Mesenchymal stem cell (in vitro differentiated cells and primary cell): ENCODE measurements around the gene HSP90AB1.

Experiments used
- DNase-seq: peaks from one replicate; pipeline ENCODE4 v3.0.0-alpha.2; 2013
- H2AFZ ChIP-seq: one replicate; pipeline ENCODE4 v1.6.1; 2013; ENCODE audit warnings: low read depth, mild to moderate bottlenecking, control low read depth, inconsistent platforms, low read length, moderate library complexity
- H2AK5ac ChIP-seq: 2 replicates; pipeline ENCODE4 v1.6.1; 2013; ENCODE audit warnings: low read length, moderate library complexity, mild to moderate bottlenecking, inconsistent platforms; ENCODE audit not compliant: severe bottlenecking
- H2BK120ac ChIP-seq: one replicate; pipeline ENCODE4 v1.6.1; 2013; ENCODE audit warnings: low read depth, mild to moderate bottlenecking, inconsistent platforms, low read length, moderate library complexity
- H2BK12ac ChIP-seq, 2 experiments: one replicate each; pipeline ENCODE4 v1.6.1; 2013; ENCODE audit warnings: inconsistent platforms in 2 of 2, low read length in 2 of 2, mild to moderate bottlenecking in 2 of 2, moderate library complexity in 2 of 2, control low read depth in 1 of 2
- H2BK15ac ChIP-seq: one replicate; pipeline ENCODE4 v1.6.1; 2013; ENCODE audit warnings: mild to moderate bottlenecking, low read depth, inconsistent platforms; ENCODE audit not compliant: poor library complexity, severe bottlenecking
- H2BK5ac ChIP-seq: 2 replicates; pipeline ENCODE4 v1.6.1; 2013; ENCODE audit warnings: low read depth, mild to moderate bottlenecking, low read length, control low read depth, inconsistent platforms; ENCODE audit not compliant: poor library complexity, severe bottlenecking
- H3K14ac ChIP-seq, 2 experiments: one replicate each; pipeline ENCODE4 v1.6.1; 2013; ENCODE audit warnings: inconsistent platforms in 2 of 2, low read length in 2 of 2, control low read depth in 1 of 2, mild to moderate bottlenecking in 1 of 2, moderate library complexity in 1 of 2
- H3K18ac ChIP-seq, 2 experiments: one replicate each; pipeline ENCODE4 v1.6.1; 2013; ENCODE audit warnings: inconsistent platforms in 2 of 2, low read length in 2 of 2, control low read depth in 1 of 2, low read depth in 1 of 2, mild to moderate bottlenecking in 1 of 2
- H3K23ac ChIP-seq, 2 experiments: one replicate each; pipeline ENCODE4 v1.6.1; 2013; ENCODE audit warnings: inconsistent platforms in 2 of 2, low read length in 2 of 2, mild to moderate bottlenecking in 2 of 2, moderate library complexity in 2 of 2, control low read depth in 1 of 2
- H3K27ac ChIP-seq: 2 replicates; pipeline ENCODE4 v1.5.1; 2013; ENCODE audit warnings: mild to moderate bottlenecking, moderate library complexity, low read length, control low read depth, inconsistent platforms; ENCODE audit not compliant: poor library complexity, severe bottlenecking
- H3K27me3 ChIP-seq, 2 experiments: 2 replicates each; pipeline versions ENCODE4 v1.6.1 to v1.7.0; 2013; ENCODE audit warnings: low read length in 2 of 2, mild to moderate bottlenecking in 2 of 2, moderate library complexity in 2 of 2, control low read depth in 1 of 2, inconsistent platforms in 1 of 2; ENCODE audit not compliant: control insufficient read depth in 1 of 2, insufficient read depth in 1 of 2
- H3K36me3 ChIP-seq, 2 experiments: 2 replicates each; pipeline versions ENCODE4 v1.6.1 to v1.7.0; 2013; ENCODE audit warnings: low read length in 2 of 2, control low read depth in 1 of 2, inconsistent platforms in 1 of 2, low read depth in 1 of 2, mild to moderate bottlenecking in 1 of 2; ENCODE audit not compliant: insufficient read depth in 2 of 2, control insufficient read depth in 1 of 2
- H3K4ac ChIP-seq, 2 experiments: one replicate each; pipeline ENCODE4 v1.6.1; 2013; ENCODE audit warnings: inconsistent platforms in 2 of 2, low read length in 2 of 2, mild to moderate bottlenecking in 2 of 2, moderate library complexity in 2 of 2, control low read depth in 1 of 2, low read depth in 1 of 2
- H3K4me1 ChIP-seq: 2 replicates; pipeline ENCODE4 v1.6.1; 2013; ENCODE audit warnings: low read depth, low read length, control low read depth; ENCODE audit not compliant: control insufficient read depth, insufficient read depth
- H3K4me2 ChIP-seq: 2 replicates; pipeline ENCODE4 v1.6.1; 2013; ENCODE audit warnings: low read length, mild to moderate bottlenecking, inconsistent platforms; ENCODE audit not compliant: poor library complexity, severe bottlenecking
- H3K4me3 ChIP-seq, 2 experiments: 2 replicates each; pipeline versions ENCODE4 v1.5.1 to v1.7.0; 2013; ENCODE audit warnings: low read length in 2 of 2, mild to moderate bottlenecking in 2 of 2, control low read depth in 1 of 2, low read depth in 1 of 2; ENCODE audit not compliant: insufficient read depth in 1 of 2
- H3K79me1 ChIP-seq: replicated peaks from 2 replicates; pipeline ENCODE4 v1.6.1; 2013; ENCODE audit warnings: mild to moderate bottlenecking, control low read depth, low read length, inconsistent platforms; ENCODE audit not compliant: poor library complexity, severe bottlenecking
- H3K9ac ChIP-seq: 2 replicates; pipeline ENCODE4 v1.7.0; 2013; ENCODE audit warnings: mild to moderate bottlenecking, low read length, moderate library complexity
- H3K9me3 ChIP-seq: 2 replicates; pipeline ENCODE4 v1.7.0; 2013; ENCODE audit warnings: mild to moderate bottlenecking, low read length; ENCODE audit not compliant: control insufficient read depth
- H4K8ac ChIP-seq: one replicate; pipeline ENCODE4 v1.6.1; 2013; ENCODE audit warnings: inconsistent platforms, mild to moderate bottlenecking, low read length, moderate library complexity
- H4K91ac ChIP-seq: one replicate; pipeline ENCODE4 v1.6.1; 2013; ENCODE audit warnings: mild to moderate bottlenecking, low read length, inconsistent platforms
- WGBS: methylation state at CpG from one replicate; pipeline ENCODE4 v1.1.7; 2013; ENCODE audit warnings: mixed read lengths; 5-methylcytosine and 5-hydroxymethylcytosine counted together

The HSP90AB1 gene

DNA sequence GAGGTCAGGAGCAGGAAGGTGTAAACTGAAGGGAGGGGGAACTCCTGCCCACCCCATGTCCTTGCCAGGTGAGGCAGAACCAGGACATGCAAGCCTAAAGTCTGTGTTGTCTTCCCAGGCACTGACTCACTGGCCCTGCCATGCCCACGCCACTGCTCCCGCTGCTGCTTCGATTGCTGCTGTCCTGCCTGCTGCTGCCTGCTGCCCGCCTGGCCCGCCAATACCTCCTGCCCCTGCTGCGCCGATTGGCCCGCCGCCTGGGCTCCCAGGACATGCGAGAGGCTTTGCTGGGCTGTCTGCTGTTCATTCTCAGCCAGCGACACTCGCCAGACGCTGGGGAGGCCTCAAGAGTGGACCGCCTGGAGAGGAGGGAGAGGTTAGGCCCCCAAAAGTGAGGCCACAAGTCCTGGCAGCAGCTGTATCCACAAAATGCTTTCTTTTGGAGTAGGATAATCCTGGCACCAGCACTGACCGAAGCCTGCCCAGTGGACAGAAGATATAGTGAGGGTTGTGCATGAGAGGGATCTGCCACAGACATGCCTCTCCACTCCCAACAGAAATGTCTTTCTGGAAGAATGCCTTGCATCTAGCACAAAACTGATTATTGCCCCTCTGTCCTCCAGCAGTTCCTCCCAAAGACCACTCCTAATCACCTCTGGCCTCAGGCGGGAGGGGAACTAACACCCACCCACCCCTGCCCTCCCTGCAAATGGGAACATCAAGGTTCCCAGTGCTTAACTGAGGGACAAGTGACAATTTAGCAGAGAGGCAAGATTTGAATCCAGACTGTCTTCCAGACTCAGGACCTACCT, 29.4 kb upstream of the HSP90AB1 start:
- Histone ChIP-seq H3K18ac (peak overlapping the region; percentile 11 to 82), H2BK5ac (no peak overlapping the region), H3K4me2 (no peak overlapping the region), H3K23ac (no peak overlapping the region), H3K14ac (peak overlapping the region in 1 of 2 experiments; percentile 41), H3K9me3 (no peaks in the 10 kb centered on the region), H4K91ac (peak overlapping the region; percentile 64), H3K79me1 (peaks cover 1% of the 10 kb centered on the region), H4K8ac (peak overlapping the region; percentile 66), H3K4me3 (no peak overlapping the region), H2AFZ (no peak overlapping the region), H3K4me1 (peaks cover 35% of the 10 kb centered on the region), H2AK5ac (peak overlapping the region; percentile 12), H3K4ac (peak overlapping the region in 1 of 2 experiments; percentile 32), H3K27ac (no peak overlapping the region), H2BK120ac (no peak overlapping the region), H2BK15ac (no peak overlapping the region), H2BK12ac (peak overlapping the region; percentile 49 to 66), H3K9ac (no peak overlapping the region), H3K36me3 (no peaks in the 10 kb centered on the region), H3K27me3 (peaks cover 0 to 3% of the 10 kb centered on the region in 2 experiments)
- no peak for DNase-seq
- WGBS: 73% methylated on average over 16 of the region's 16 CpGs

DNA sequence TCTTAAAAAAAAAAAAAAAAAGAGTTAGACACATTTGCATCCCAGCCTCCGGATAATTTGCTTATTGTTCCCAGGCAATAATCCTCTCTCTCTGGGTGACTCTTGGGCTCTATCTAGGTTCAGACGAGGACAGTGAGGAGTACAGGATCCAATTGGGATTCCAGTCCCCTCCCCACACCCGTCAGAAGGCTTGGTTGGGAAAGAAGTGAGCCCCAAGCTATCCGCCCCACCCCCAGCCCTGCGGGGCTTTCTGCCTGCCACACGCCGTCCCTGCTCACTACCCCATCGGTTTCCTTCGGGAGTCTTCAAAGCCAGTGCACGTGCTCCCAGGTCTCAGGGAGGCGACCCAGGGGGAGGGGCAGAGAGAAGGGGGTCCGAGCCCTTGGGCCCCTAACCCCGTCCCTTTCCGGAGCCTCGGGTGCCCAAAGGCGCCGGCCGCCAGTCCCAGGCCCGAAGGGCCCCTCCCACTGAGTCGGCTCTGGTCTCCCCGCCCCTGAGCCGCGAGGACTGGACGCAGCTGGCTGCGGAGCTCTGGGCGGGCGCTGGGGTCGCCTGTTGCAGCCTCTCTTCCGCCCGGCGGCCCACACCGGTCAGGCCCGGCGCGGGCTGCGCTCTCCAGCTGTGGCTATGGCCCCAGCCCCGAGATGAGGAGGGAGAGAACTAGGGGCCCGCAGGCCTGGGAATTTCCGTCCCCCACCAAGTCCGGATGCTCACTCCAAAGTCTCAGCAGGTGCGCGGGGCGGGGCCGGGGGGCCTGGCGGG, 27.7 kb upstream of the HSP90AB1 start:
- Histone ChIP-seq H3K4me3 (peak overlapping the region; percentile 62 to 73), H2AFZ (no peak overlapping the region), H3K36me3 (no peaks in the 10 kb centered on the region), H3K9me3 (no peaks in the 10 kb centered on the region), H3K4ac (peak overlapping the region in 1 of 2 experiments; percentile 49), H3K9ac (peak overlapping the region; percentile 79), H4K8ac (peak overlapping the region; percentile 79), H2AK5ac (no peak overlapping the region), H3K27ac (peak overlapping the region; percentile 84), H2BK5ac (peak overlapping the region; percentile 66), H3K14ac (no peak overlapping the region), H3K27me3 (peaks cover 0 to 3% of the 10 kb centered on the region in 2 experiments), H2BK120ac (peak overlapping the region; percentile 73), H4K91ac (no peak overlapping the region), H3K23ac (no peak overlapping the region), H2BK12ac (peak overlapping the region; percentile 15 to 88), H2BK15ac (peak overlapping the region; percentile 71), H3K18ac (peak overlapping the region; percentile 84 to 96), H3K79me1 (peaks cover 4% of the 10 kb centered on the region), H3K4me1 (peaks cover 46% of the 10 kb centered on the region), H3K4me2 (peak overlapping the region; percentile 96)
- WGBS: 2% methylated on average over 36 of the region's 45 CpGs
- DNase-seq: peak; percentile 87

- DNase-seq: no peak
- Histone ChIP-seq H2BK12ac (no peak overlapping the region), H3K23ac (no peak overlapping the region), H3K4me2 (peak overlapping the region; percentile 34), H3K27ac (peak overlapping the region; percentile 37), H2AFZ (no peak overlapping the region), H4K91ac (no peak overlapping the region), H3K27me3 (peaks cover 0 to 3% of the 10 kb centered on the region in 2 experiments), H3K79me1 (peaks cover 12% of the 10 kb centered on the region), H4K8ac (peak overlapping the region; percentile 43), H3K9me3 (no peaks in the 10 kb centered on the region), H3K4ac (no peak overlapping the region), H2BK15ac (peak overlapping the region; percentile 96), H3K18ac (no peak overlapping the region), H3K9ac (peak overlapping the region; percentile 45), H2BK120ac (peak overlapping the region; percentile 73), H2BK5ac (no peak overlapping the region), H3K36me3 (no peaks in the 10 kb centered on the region), H3K4me1 (peaks cover 51% of the 10 kb centered on the region), H2AK5ac (peak overlapping the region; percentile 44), H3K4me3 (peak overlapping the region in 1 of 2 experiments; percentile 62), H3K14ac (no peak overlapping the region)
- 71% methylated on average over 15 of the region's 28 CpGs for WGBS
Observed at GRCh38 chr6:44219815-44220784, 26.8 kb upstream of the HSP90AB1 start.
